Dermis microvascular lymphatic vessel endothelial cell (primary cell): ENCODE results near the gene AASDHPPT. TPM values are rescaled to one million over a fixed set of nuclear protein-coding genes. Genes with fewer than 3 reads are reported as not detected.

Experiments
- DNase-seq, 2 donors: peaks; one replicate each; pipeline versions ENCODE4 v3.0.0 to v3.0.0-alpha.2; 2010; ENCODE audit warnings: low read depth in 2 of 2
- total RNA-seq: library from RNA; depleted of rRNA; stranded (reverse); fragments of >200 nt; gene quantifications from 2 replicates; pipeline ENCODE4 v1.2.1, GENCODE V29; 2014

Gene AASDHPPT
- total RNA-seq, 1 donor from 2014 or later, result 38.8 TPM

DNA sequence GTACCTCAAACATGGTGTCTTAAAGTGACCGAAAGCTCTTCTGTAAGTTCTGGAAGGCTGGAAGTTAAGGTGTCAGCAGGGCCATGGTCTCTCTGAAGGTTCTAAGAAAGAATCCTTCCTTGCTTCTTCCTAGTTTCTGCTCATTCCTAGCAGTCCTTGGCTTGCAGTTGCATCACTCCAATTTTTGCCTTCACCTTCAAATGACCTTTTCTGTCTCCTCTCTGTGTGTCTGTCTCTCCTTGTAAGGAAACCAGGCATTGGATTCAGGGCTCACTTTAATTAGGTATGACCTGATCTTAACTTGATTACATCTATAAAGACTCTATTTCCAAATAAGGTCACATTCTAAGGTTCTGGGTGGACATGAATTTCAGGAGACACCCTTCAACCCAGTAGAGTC lies 8.7 kb downstream of the AASDHPPT start:
- DNase-seq, result no peak

DNA sequence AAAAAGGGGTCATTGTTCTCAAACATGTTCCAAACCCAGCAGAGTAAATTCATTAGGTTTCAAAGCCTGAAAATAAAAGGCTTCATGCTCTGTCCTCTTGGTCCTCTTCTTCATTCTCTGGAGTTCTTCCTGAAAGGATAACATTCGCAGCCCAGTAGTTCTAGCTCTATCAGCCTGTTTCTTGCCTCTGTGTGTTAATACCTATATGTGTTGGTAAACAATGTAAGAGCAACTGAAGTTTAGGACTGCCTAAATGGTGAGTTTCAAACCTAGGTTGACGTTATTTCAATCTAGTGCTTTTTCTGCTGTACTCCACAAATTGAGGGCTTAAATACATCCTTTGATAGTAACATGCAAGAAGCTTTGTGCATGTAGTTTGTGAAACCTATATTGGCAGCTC lies 9.4 kb downstream of the AASDHPPT start:
- DNase-seq, result no peak

DNA sequence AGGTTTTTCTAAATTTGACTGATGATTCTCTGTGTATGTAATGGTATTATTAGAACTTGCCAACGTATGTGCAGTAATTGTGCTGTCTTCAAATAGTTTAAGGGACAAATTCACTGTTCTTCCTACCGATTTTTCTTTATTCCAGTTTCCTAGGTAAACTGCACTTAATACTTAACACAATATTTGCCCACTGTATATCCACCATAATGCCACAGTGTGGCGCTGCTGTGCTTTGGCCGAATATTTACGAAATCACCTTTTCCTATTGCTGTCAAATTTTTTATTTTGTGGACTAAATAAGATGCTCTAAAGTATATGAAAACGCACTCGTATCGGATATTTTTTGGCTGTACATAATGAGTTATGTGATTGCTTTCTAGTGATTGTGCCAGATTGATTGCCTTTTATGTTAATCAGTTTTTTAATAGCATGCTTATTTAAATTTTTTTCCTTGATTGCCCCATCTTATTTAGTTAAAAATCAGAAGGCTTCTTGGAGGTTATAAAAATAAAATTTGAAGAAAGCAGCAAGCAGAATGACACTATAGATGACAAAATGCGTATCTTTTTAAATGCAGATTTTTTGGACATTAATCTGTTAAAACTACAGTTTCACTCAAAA lies 10.5 kb downstream of the AASDHPPT start:
- peak; percentile 43 to 71 for DNase-seq

DNA sequence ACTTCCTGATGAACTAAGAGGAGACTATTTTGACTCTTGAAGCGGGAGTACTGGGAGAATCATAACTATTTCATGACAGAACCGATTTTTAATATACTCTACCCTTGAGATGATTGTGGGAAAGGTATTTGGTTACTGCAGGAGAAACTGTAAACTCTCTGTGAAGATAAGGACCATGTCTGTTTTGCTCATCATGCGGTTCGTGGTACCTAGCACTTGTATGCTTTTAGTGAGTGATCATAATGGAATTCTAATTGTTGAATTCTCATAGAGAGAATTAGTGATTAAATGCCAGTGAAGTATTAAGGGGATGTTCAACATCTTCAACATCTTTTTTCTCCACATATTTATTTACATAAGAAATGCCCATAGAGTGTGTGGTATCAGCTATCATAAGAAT lies 11.4 kb downstream of the AASDHPPT start:
- DNase-seq, result no peak

DNA sequence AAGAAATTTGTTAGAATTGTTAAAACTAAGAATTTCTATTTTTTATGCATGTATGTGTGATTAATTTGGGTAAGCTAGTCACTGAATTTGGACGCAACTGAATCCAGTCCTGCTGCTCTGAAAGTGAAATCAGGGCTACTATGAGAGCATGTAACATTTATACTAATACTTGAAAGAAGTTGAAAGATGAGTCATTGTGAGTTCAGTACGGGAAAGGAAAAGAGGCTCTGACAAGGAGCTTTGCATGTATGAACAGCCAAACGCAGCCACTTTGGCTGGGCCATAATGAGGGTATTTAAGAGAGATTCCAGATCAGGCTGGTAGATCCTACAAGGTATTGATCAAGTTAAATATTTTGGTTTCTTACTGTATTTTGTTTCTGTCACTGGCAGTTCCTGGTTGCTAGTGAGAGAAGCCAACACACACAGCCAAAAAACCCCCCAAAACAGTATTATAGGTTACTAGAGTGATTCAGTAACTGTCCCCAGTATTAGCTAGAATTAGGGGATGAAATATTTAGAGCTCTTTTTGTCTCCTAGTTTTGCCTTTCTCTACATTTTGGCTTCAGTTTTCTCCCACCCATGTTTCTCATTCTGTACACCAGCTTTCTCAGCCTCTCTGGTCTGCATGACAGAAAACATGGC lies 14.1 kb downstream of the AASDHPPT start:
- peak in 1 of 2 donors; percentile 57 for DNase-seq

DNA sequence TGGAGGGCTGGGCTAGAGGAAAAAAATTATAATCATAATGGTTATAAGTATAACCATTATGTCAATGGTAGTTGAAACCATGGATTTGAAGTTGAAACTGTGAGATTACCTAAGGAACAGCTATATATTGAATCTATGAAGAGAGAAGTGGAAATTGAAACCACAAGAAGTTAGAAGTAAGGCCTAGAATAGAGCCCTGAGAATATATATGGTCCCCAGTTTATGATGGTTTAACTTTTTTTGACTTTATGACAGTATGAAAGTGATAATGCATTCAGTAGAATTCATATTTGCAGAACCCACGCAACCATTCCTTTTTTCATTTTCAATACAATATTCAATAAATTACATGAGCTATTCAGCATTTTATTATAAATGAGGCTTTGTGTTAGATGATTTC lies 15.0 kb downstream of the AASDHPPT start:
- no peak for DNase-seq

DNA sequence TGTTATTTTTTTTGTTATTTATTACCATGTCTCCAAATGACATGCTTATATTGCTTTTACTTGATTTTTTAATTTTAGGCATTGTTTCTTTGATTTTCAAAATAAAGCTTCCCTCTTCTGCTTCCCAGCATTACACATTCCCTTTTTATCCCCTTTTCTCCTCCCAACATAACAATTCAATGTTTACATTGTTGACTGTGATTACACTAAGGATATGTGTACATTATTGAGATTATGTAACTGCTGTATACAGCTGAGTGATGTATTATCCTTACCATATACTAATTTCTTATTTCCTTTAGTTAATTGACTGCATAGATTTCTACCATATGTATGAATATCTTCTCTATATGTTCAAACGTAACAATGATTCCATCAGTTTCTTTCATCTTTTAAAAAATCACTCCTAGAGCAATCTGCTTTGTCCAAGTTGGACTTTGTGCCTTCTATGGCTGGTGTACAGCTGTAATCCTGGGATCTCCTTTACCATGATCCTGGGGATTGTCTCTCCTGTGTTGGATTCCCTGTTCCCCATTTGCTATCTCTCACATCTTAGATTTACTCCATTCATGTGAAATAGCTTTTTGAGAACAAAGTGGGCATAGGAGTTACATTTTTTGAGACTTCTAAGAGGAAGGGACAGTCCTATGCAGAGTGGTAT lies 21.6 kb downstream of the AASDHPPT start:
- no peak for DNase-seq

DNA sequence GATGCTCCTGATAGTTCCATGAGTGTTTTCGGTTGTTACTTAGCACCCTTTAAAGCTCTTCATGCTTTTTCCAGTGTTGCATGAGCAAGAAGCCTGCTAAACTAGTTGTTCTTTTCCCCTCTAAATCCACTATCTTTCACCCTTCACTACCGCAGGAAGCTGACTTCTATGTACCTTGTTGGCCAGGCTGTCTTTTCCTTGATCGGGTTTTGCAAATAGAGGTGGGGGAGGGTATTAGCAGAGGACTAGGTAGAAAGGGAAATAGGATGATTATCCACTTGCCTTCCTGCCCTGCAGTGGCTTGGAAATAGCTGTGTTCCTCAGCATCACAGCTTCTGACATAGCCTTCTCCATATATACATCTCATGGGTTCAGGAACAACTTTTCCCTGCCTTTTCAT lies 23.9 kb downstream of the AASDHPPT start:
- no peak for DNase-seq

DNA sequence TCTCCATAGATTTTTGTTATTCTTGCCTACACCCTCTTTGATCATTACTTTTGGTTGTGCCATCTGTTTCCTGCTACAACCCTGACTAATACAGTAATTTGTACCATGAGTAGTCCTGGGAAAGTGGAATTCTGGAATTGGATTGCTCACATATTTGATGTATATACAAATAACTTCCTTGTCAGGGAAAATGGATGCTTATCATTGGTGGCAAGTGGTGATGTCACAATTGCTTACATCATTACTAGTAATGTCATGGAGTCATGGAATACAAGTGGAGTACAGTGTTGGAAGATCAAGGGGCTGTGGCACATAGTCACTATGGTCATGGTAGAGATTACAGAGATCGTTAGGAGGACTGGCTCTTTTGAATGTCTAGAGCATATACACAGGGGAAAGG lies 24.4 kb downstream of the AASDHPPT start:
- DNase-seq, result peak in 1 of 2 donors; percentile 33

DNA sequence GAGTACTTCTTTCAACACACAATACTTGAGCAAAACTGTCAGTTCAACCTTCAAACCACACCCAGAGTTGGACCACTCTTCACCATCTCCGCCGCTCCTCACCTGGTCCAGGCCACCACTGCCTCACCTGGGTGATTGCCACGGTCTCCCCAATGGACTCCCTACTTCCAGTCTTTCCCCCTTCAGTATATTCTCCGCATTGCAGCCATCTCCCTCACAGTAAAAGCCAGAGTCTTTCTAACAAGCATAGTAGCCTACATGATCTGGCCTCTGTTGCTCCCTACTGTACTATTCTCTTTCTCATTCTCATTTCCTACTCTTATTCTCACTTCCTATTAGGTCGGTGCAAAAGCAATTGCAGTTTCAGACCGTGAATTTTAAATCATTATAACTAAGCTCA lies 28.5 kb downstream of the AASDHPPT start:
- DNase-seq, result no peak

DNA sequence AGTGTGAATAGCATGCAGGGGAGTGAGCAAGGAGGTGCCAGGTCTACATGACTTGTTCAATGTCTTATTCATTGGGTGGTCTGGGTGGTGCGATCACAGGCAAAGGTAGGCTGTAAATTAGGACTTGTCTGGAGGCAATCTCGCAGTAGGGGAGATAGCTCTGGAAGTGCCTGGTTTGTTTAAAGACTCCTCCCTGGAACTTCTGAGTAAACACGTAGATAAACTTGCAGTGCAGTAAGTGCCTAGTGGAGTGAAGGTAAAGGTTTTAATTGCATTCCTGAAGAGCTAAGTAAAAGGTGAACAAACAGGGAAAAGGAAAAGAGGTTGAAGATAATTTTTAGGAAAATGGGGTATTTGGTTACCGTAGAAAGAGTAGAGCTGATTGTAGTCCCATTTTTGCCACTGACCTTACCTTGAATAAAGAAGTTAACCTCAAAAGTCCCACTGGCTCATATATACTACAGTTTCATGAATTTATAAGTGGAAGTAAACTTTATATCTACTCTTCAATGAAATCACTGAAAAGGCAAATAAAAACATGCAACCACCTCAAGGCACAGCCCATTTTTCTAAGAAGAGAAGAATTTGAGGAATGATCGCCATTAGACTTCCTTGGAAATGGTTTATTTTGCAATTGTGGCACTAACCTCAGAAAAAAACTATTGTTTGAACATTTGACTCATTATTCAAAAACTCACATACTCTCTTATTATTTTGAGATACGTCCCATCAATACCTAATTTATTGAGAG lies 44.3 kb downstream of the AASDHPPT start:
- no peak for DNase-seq

DNA sequence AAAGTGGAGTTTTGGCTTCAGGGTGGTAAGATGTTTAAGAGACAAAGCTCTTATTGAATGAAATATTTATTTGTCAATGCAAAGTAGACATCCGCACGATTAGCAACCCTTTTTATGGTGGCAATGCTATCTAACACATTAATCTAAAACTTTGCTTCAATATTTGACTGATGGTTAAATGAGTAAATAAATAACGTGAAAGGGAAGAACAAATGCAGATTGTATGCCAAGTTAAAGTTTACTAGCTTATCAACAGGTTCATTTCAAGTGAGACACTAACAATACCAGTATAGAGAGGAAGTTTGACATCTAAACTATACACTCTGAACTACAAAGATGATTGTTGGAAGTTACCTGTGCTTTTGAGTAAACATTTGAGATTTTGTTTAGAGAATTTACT lies 50.1 kb downstream of the AASDHPPT start:
- no peak for DNase-seq

DNA sequence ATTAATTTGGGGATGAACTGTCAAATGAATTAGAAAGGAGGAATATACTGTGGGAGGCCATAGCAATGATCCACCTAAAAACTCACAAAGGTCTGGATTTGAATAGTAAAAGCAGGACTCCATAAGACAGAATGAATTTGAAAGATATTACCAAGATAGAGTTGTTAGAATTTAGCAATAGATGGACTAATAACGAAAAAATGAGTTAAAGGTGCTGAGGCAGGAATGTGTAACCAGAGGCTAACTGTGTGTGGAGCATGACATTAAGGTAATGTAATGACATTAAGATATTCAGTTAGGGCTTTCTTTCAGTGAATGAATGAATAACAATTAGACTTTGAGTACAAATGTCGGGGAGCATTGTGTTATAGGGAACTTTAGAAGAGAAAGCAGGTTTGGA lies 51.3 kb downstream of the AASDHPPT start:
- no peak for DNase-seq

DNA sequence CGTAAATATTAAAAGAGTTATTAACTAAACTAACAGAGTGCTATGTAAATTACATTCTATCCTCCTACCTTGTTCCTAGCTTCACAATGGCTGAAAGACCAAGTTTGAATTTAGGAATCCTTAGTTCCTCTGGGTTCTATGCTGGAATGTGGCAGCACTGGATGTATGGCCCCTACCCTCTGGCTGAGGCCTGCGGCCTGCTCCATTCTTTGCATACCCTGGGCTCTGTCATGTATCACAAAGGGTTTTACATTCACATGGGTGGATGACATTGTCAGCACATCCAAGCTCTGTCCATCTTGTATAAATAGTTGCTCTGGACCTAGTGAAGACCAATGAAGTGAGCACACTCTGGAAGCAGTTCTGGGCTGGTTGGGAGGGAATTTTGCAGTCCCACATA lies 54.5 kb downstream of the AASDHPPT start:
- no peak for DNase-seq

DNA sequence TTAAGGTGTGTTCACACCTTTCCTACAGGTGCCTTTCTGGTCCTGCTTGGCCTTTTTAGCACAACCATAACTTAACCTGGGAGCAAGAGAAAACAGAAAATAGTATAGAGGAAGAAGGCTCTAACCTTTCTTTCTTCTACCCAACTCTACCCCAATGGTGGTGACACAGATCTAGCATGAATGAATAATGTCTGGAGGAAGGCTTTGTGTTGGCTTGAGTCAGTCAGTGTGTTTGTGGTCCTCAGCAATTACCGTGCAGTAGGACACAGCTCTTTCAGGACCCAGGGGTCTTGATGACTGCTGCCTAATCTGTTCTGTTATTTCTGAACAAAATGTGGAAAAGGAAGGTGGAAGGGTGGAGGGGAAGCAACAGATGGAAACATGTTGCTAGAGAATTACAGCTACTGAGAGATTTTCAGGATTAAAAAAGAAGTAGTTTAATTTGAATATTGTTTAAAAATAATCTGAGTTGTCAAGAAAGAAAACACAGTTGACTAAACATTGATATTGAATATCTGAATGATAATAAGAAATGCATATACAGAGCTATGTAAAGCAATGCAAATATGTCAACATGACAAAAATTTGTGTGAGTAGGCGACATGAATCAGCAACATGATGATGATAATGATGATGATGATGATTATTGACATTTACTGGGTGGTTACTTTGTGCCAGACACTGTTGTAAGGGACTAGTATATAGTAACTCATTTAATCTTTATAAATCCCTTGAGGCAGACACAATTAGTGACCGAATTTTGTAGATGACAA lies 55.3 kb downstream of the AASDHPPT start:
- DNase-seq, result no peak

DNA sequence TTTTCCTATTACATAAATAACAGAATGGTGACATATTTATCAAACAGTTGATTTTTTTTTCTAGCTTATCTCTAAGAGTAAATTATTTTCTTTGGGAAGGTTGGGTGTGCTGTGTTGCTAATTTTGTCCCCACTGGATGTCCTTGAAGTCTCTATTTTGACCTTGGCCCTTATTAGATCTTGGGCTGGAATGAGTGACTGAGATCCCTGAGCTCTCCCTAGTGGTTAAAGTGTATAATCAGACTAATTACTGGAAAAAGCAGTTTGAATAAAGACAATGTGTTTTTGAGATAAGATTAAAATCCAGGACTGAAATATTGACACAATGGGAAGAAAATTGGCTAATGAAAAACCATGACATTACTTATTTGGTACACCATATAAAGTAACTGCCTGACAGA lies 56.1 kb downstream of the AASDHPPT start:
- DNase-seq, result no peak

DNA sequence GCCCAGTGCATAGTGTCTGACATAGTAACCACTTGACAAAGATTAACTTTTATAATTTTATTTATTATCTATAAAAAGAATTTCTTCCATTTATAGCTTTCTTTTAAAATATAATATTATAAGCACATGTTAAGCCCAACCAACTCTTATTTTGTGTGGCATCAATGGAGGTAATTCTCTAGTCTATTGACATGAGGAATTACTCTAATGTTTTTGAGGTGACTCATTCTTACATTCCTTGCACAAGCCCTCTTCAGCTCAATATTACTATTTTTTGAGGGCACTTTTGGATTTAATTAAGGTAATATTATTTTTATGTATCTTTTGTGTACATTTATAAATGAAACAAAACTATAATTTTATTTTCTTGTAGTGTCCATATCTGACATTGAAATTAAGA lies 59.6 kb downstream of the AASDHPPT start:
- no peak for DNase-seq

DNA sequence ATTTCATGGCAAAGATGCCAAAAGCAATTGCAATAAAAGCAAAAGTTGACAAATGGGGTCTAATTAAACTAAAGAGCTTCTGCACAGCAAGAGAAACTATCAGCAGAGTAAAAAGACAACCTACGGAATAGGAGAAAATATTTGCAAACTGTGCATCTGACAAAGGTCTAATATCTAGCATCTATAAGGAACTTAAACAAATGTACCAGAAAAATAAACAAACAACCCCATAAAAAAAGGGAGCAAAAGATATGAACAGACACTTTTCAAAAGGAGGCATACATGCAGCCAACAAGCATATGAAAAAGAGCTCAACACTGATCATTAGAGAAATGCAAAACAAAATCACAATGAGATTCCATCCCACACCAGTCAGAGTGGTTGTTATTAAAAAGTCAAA lies 60.3 kb downstream of the AASDHPPT start:
- no peak for DNase-seq
